GM21619 (cell line): ENCODE measurements around the gene MT1X.

Experiments used
- ATAC-seq: cut with Tn5 transposase; IDR thresholded peaks from one replicate; pipeline ENCODE4 v1.9.1; 2021; ENCODE audit not compliant: unreplicated experiment

Gene MT1X

GRCh38 chr16:56675685-56676210, 6.5 kb upstream of the MT1X start:
- ATAC-seq = no peak

- ATAC-seq = no peak
Measured at GRCh38 chr16:56677474-56677873, 4.8 kb upstream of the MT1X start.

- ATAC-seq = no peak
Measured at GRCh38 chr16:56679078-56679730, 3.1 kb upstream of the MT1X start.

GRCh38 chr16:56679818-56680217, 2.5 kb upstream of the MT1X start:
- no peak for ATAC-seq

GRCh38 chr16:56682703-56683397, 580 bp downstream of the MT1X start:
- ATAC-seq = no peak

GRCh38 chr16:56683424-56684172, 1.3 kb downstream of the MT1X start:
- no peak for ATAC-seq

GRCh38 chr16:56684256-56684925, 2.1 kb downstream of the MT1X start:
- ATAC-seq = no peak

GRCh38 chr16:56684926-56685590, 2.8 kb downstream of the MT1X start:
- no peak for ATAC-seq

GRCh38 chr16:56686758-56687157, 4.5 kb downstream of the MT1X start:
- no peak for ATAC-seq

- ATAC-seq = no peak
Measured at GRCh38 chr16:56688762-56689161, 6.5 kb downstream of the MT1X start.

- no peak for ATAC-seq
Measured at GRCh38 chr16:56689171-56689570, 6.9 kb downstream of the MT1X start.

- no peak for ATAC-seq
Measured at GRCh38 chr16:56690420-56691122, 8.3 kb downstream of the MT1X start.

- no peak for ATAC-seq
Measured at GRCh38 chr16:56691885-56692284, 9.6 kb downstream of the MT1X start.

GRCh38 chr16:56695246-56695645, 13.0 kb downstream of the MT1X start:
- no peak for ATAC-seq

GRCh38 chr16:56697456-56698155, 15.3 kb downstream of the MT1X start:
- no peak for ATAC-seq

GRCh38 chr16:56700195-56700594, 17.9 kb downstream of the MT1X start:
- no peak for ATAC-seq

GRCh38 chr16:56700631-56701030, 18.4 kb downstream of the MT1X start:
- ATAC-seq = no peak

GRCh38 chr16:56701534-56701933, 19.3 kb downstream of the MT1X start:
- ATAC-seq = no peak

- no peak for ATAC-seq
Measured at GRCh38 chr16:56702836-56703235, 20.6 kb downstream of the MT1X start.
